Glutamatergic neuron (in vitro differentiated cells): ENCODE data around the gene FA2H. TPM values are rescaled to one million over a fixed set of nuclear protein-coding genes. Genes with fewer than 3 reads are reported as not detected.

Experiments
- DNase-seq: peaks from one replicate; pipeline ENCODE4 v3.0.0; 2022
- H3K27ac Mint-ChIP-seq: one replicate; pipeline ENCODE4 v1.8.0; 2020; ENCODE audit warnings: mild to moderate bottlenecking, mixed read lengths, inconsistent platforms; ENCODE audit not compliant: unreplicated experiment
- H3K27me3 Mint-ChIP-seq: one replicate; pipeline ENCODE4 v1.8.0; 2020; ENCODE audit warnings: mild to moderate bottlenecking, moderate library complexity, mixed read lengths, inconsistent platforms; ENCODE audit not compliant: unreplicated experiment
- H3K36me3 Mint-ChIP-seq: one replicate; pipeline ENCODE4 v1.8.0; 2020; ENCODE audit warnings: mild to moderate bottlenecking, mixed read lengths, inconsistent platforms; ENCODE audit not compliant: unreplicated experiment
- H3K4me1 Mint-ChIP-seq: one replicate; pipeline ENCODE4 v1.8.0; 2020; ENCODE audit warnings: mild to moderate bottlenecking, low read depth, mixed read lengths, inconsistent platforms; ENCODE audit not compliant: unreplicated experiment
- H3K4me3 Mint-ChIP-seq: one replicate; pipeline ENCODE4 v1.8.0; 2020; ENCODE audit warnings: mild to moderate bottlenecking, mixed read lengths, inconsistent platforms; ENCODE audit not compliant: unreplicated experiment
- H3K9me3 Mint-ChIP-seq: one replicate; pipeline ENCODE4 v1.8.0; 2020; ENCODE audit warnings: mild to moderate bottlenecking, moderate library complexity, mixed read lengths, inconsistent platforms; ENCODE audit not compliant: unreplicated experiment
- CTCF ChIP-seq: fragments of 200-600 bp; sonication (generic); IDR thresholded peaks from one replicate; pipeline ENCODE4 v1.5.0; 2021; ENCODE audit not compliant: partially characterized antibody, unreplicated experiment
- total RNA-seq: library from RNA; stranded (reverse); fragmentation: NEBNext Ultra II Directional; extraction: Animal tissue kit (Norgen Biotek cat#: 25700); gene quantifications from one replicate; pipeline ENCODE4 v1.2.1, GENCODE V29; 2021; ENCODE audit not compliant: unreplicated experiment

FA2H gene
- total RNA-seq, 1 donor from 2014 or later, result not detected

- H3K27me3 Mint-ChIP-seq, result peaks cover 1% of the 10 kb centered on the region
- TF ChIP-seq CTCF, result no peak
- peak; percentile 61 for DNase-seq
- no peaks in the 10 kb centered on the region for H3K9me3 Mint-ChIP-seq
- no peaks in the 10 kb centered on the region for H3K36me3 Mint-ChIP-seq
- no peaks in the 10 kb centered on the region for H3K4me1 Mint-ChIP-seq
- H3K4me3 Mint-ChIP-seq, result peak overlapping the region; percentile 91
- peak overlapping the region; percentile 52 for H3K27ac Mint-ChIP-seq
Measured at GRCh38 chr16:74695450-74696422, 78.9 kb downstream of the FA2H start.

- Mint-ChIP-seq H3K27ac (no peak overlapping the region), H3K4me3 (no peak overlapping the region), H3K36me3 (no peaks in the 10 kb centered on the region), H3K27me3 (no peaks in the 10 kb centered on the region), H3K9me3 (no peaks in the 10 kb centered on the region), H3K4me1 (no peaks in the 10 kb centered on the region)
- DNase-seq, result no peak
- no peak for TF ChIP-seq CTCF
Measured at GRCh38 chr16:74691093-74691855, 83.3 kb downstream of the FA2H start.

- peaks cover 2% of the 10 kb centered on the region for H3K4me1 Mint-ChIP-seq
- H3K9me3 Mint-ChIP-seq, result no peaks in the 10 kb centered on the region
- H3K27ac Mint-ChIP-seq, result no peak overlapping the region
- H3K27me3 Mint-ChIP-seq, result peaks cover 4% of the 10 kb centered on the region
- no peak for TF ChIP-seq CTCF
- no peak overlapping the region for H3K4me3 Mint-ChIP-seq
- DNase-seq, result no peak
- H3K36me3 Mint-ChIP-seq, result no peaks in the 10 kb centered on the region
Measured at GRCh38 chr16:74682556-74682955, 92.1 kb downstream of the FA2H start.

GRCh38 chr16:74680681-74681080, 93.9 kb downstream of the FA2H start:
- Mint-ChIP-seq H3K4me3 (no peak overlapping the region), H3K9me3 (no peaks in the 10 kb centered on the region), H3K27ac (no peak overlapping the region), H3K4me1 (peaks cover 2% of the 10 kb centered on the region), H3K27me3 (peaks cover 4% of the 10 kb centered on the region), H3K36me3 (no peaks in the 10 kb centered on the region)
- no peak for DNase-seq
- TF ChIP-seq CTCF, result no peak
